Mammary microvascular endothelial cell (primary cell): ENCODE data around the gene RSPH9. TPM values are rescaled to one million over a fixed set of nuclear protein-coding genes. Genes with fewer than 3 reads are reported as not detected.

Experiments used
- total RNA-seq: library from RNA; depleted of rRNA; stranded (reverse); fragments of >200 nt; gene quantifications from 2 replicates; pipeline ENCODE4 v1.2.3, GENCODE V29; 2015

Gene RSPH9
- 0.13 TPM in 1 of 2 replicates, not detected in the other for total RNA-seq

GRCh38 chr6:43644940-43645612 lies at the start of gene RSPH9:
Gene RSPH9 (plus strand): TSS chr6:43645036. CDS start chr6:43645099, 63 bp downstream.

GRCh38 chr6:43629104-43629504 lies 15.7 kb upstream of the RSPH9 start, which contains the start of gene GTPBP2:
Gene GTPBP2 (minus strand): TSS chr6:43629264. CDS start chr6:43629162, 102 bp downstream.

GRCh38 chr6:43635387-43636307 lies 9.2 kb upstream of the RSPH9 start, which contains the start of gene MAD2L1BP:
Gene MAD2L1BP (plus strand): TSS chr6:43635840. CDS start chr6:43635876, 36 bp downstream.

GRCh38 chr6:43687437-43688347 lies 42.9 kb downstream of the RSPH9 start, which contains the start of gene MRPS18A:
Gene MRPS18A (minus strand): TSS chr6:43687791. CDS start chr6:43687779, 12 bp downstream.

Other genes starting within 250 kb of the RSPH9 start
- gene ABCC10, start 217.5 kb upstream of the RSPH9 start, total RNA-seq: 17.1 and 19.1 TPM in 2 replicates
- gene DLK2, start 189.5 kb upstream of the RSPH9 start, total RNA-seq: not detected in 2 replicates
- gene TJAP1, start 167.5 kb upstream of the RSPH9 start, total RNA-seq: 17.1 and 23.9 TPM in 2 replicates
- not detected in 2 replicates for gene LRRC73, start 134.7 kb upstream of the RSPH9 start, total RNA-seq
- 102 and 134 TPM in 2 replicates for gene YIPF3, start 128.1 kb upstream of the RSPH9 start, total RNA-seq
- 31.4 and 41.6 TPM in 2 replicates for gene POLR1C, start 127.9 kb upstream of the RSPH9 start, total RNA-seq
- gene XPO5, start 69.0 kb upstream of the RSPH9 start, total RNA-seq: 22.0 and 29.8 TPM in 2 replicates
- gene POLH, start 68.9 kb upstream of the RSPH9 start, total RNA-seq: 27.8 and 28.3 TPM in 2 replicates
- 34.8 and 43.2 TPM in 2 replicates for gene GTPBP2, start 15.8 kb upstream of the RSPH9 start, total RNA-seq
- 55.9 and 58.4 TPM in 2 replicates for gene MAD2L1BP, start 9.2 kb upstream of the RSPH9 start, total RNA-seq
- gene MRPS18A, start 42.8 kb downstream of the RSPH9 start, total RNA-seq: 44.9 and 48.6 TPM in 2 replicates
- 7.6 and 7.8 TPM in 2 replicates for gene VEGFA, start 125.2 kb downstream of the RSPH9 start, total RNA-seq